ENCODE measurements around the gene PCDH19.

GRCh38 chrX:100289066-100289558, 121.0 kb downstream of the PCDH19 start:
- TF ChIP-seq CTCF (IDR thresholded peaks at IDR 0.05) (no peak), POLR2A (IDR thresholded peaks at IDR 0.05) (no peak)

Data from lower leg skin (tissue), 3 donors.